Neuron (in vitro differentiated cells): ENCODE results near the gene STPG4.

Source experiments
- H2AFZ ChIP-seq: one replicate; pipeline ENCODE4 v1.6.1; 2013; ENCODE audit warnings: low read depth, mild to moderate bottlenecking, inconsistent platforms, low read length, moderate library complexity
- H3K27me3 ChIP-seq: one replicate; pipeline ENCODE4 v1.6.1; 2013; ENCODE audit warnings: low read length; ENCODE audit not compliant: insufficient read depth
- H3K36me3 ChIP-seq: one replicate; pipeline ENCODE4 v1.6.1; 2013; ENCODE audit warnings: low read length; ENCODE audit not compliant: insufficient read depth
- H3K4me1 ChIP-seq: one replicate; pipeline ENCODE4 v1.6.1; 2013; ENCODE audit warnings: low read length; ENCODE audit not compliant: insufficient read depth
- H3K4me3 ChIP-seq: 2 replicates; pipeline ENCODE4 v1.5.1; 2013; ENCODE audit warnings: mild to moderate bottlenecking, low read length, moderate library complexity
- H3K9me3 ChIP-seq: one replicate; pipeline ENCODE4 v1.6.1; 2013; ENCODE audit warnings: low read length

Gene STPG4

DNA sequence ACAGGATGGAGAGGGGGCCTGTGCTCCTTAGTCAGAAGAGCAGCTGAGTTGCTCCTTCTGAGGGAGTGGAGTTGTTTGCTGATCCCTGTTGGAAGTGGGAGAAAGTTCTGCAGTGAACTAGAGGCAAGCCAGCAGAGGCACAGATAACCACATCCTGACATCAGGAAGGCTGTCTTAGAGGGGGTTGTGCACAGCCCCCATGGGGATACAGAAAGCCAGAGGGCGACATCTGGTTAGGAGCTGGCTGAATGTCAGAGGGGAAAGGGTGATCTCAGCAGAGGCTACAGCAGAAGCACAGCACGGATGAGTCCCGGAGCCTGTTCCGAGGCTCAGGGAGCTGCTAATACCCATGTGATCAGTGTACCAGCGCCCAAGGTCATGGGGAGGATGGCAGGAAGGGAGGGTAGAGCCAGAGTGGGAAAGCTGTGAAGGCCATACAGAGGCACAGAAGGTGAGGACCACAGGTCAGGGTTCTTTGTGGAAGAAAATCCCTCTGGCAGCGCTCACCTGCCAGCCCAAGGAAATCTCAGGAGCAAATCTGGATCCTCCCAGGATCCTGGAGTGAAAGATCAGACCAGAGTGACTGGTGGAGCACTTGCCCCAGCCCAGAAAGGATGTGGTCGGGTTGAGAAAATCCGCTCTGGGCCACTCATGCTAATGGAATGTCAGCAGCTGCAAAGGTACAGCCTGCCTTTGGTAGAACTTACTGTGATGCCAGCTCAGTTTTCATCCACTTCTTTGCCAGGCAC, 111.8 kb downstream of the STPG4 start:
- Histone ChIP-seq H3K4me1 (peaks cover 19% of the 10 kb centered on the region), H3K36me3 (no peaks in the 10 kb centered on the region), H2AFZ (no peak overlapping the region), H3K4me3 (no peak overlapping the region), H3K27me3 (no peaks in the 10 kb centered on the region), H3K9me3 (no peaks in the 10 kb centered on the region)

DNA sequence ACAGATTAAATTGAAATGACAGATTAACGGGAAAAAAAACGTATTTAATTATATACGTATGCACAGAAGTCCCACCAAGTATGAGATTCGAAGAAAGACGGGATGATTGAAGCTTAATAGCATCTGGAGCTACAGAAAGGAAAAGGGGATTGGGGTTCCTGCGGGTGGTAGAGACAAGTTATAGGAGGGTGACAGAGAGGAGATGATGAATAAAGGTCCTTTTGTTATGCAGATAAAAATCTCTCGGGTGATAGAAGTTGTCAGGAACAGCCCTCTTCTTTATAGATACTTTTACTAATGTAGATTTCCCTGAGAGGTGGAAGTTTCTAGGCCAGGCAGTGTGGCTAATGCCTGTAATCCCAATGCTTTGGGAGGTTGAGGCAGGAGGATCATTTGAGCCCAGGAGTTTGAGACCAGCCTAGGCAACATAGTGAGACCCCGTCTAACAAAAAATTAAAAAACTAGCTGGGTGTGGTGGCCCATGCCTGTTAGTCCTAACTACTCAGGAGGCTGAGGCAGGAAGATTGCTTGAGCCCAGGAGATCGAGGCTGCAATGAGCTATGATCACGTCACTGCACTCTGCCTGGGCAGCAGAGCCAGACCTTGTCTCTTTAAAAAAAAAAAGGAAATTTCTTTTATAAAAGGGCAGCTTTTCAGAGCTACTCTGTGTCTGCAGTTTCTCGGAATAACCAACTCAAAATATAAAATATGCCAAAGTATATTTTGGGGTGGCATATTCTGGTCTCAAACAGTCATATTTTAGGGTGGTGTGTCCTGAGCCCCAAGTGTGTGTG, 113.0 kb downstream of the STPG4 start:
- Histone ChIP-seq H3K9me3 (no peaks in the 10 kb centered on the region), H3K4me1 (peaks cover 19% of the 10 kb centered on the region), H3K36me3 (no peaks in the 10 kb centered on the region), H2AFZ (no peak overlapping the region), H3K27me3 (no peaks in the 10 kb centered on the region), H3K4me3 (no peak overlapping the region)

DNA sequence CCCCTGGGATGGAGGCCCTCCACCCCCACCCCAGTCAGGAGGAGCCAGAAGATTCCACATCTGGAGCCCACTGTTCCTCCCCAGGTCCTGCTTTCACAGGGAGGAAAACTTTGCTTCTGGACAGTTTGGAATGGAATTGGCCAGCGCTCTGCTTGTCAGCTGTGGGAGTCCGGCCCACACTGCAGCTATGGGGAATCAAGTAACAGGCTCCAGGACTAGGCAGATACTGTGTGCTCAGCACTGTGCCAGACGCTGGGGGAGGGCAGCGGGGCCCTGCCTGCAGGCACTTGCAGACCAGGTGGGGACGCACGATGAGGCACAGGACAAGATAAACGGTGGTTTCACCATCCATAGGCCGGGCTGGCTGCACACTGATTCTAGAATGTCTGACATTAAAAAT, 114.0 kb downstream of the STPG4 start:
- peaks cover 16% of the 10 kb centered on the region for H3K4me1 ChIP-seq
- H3K27me3 ChIP-seq = no peaks in the 10 kb centered on the region
- H3K9me3 ChIP-seq = no peaks in the 10 kb centered on the region
- no peak overlapping the region for H2AFZ ChIP-seq
- H3K4me3 ChIP-seq = no peak overlapping the region
- H3K36me3 ChIP-seq = no peaks in the 10 kb centered on the region

DNA sequence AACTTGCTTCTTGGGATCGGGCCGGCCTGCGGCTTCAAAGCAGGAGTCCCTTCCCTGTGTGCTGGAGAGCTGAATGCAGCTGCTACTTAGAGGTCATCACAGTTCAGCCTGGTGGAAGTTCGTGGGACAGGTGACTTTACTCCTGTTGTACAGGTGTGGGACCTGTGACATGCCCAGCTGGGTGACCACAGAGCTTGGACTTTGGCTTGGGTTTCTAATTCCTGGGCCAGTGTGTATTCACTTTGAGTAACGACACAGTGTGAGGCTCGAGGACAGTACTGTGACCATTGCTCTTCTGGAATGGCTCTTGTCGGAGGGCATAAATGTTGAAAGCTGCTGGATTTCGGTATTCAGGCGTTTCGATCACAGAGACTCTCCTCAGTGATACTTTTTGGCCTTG, 114.5 kb downstream of the STPG4 start:
- H3K27me3 ChIP-seq = no peaks in the 10 kb centered on the region
- H3K4me3 ChIP-seq = no peak overlapping the region
- no peak overlapping the region for H2AFZ ChIP-seq
- H3K36me3 ChIP-seq = no peaks in the 10 kb centered on the region
- H3K4me1 ChIP-seq = peaks cover 19% of the 10 kb centered on the region
- H3K9me3 ChIP-seq = no peaks in the 10 kb centered on the region

DNA sequence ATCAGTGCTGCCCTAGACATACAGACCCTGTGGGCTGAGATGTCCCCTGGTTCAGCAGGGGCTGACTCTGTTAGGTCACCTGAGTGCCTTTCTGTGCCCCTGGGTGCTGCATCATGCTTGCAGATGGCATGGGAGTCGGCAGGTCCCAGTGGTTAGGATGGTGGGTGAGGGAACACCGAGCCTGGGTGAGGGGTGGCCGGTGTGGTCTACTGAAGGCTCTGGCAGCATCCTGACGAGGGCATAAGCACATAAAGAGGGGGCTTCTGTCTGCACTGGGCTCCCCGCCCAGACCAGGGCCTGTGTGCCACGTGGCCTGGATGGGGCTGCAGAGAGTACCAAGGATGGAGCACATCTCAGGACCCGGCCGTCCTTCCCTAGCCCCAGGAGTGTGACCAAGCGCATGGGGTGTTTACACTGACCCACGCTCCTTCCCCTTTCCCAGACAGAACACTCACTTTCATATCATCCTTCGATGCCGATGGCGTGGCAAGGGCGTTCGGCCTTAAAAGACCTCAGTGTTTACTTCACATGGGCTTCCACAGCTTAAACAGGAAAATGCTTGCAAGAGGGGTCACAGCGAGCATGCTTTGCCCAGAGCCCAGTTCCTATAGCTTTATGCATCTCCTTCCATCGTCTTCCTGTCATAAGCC, 115.1 kb downstream of the STPG4 start:
- no peaks in the 10 kb centered on the region for H3K9me3 ChIP-seq
- H3K36me3 ChIP-seq = no peaks in the 10 kb centered on the region
- no peaks in the 10 kb centered on the region for H3K27me3 ChIP-seq
- H3K4me1 ChIP-seq = peaks cover 25% of the 10 kb centered on the region
- H3K4me3 ChIP-seq = no peak overlapping the region
- H2AFZ ChIP-seq = no peak overlapping the region

DNA sequence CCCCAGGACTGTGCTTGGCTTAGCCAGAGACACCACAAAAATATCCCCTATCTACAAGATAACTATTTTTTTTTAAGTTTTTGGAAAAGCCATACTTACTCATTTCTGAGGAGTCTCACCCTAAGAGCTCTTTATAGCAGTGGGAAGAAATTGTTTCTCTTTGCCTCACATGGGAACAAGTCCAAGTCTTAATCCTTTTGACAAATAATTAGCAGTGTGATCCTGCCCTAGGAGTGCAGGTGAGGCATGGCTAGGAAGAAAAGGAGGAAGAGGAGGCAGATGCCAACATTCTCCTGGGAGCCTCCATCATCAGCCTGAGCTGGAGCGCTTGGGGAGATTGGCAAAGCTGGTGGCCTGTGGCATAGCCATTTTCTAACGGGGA, 115.6 kb downstream of the STPG4 start:
- H3K4me1 ChIP-seq = peaks cover 30% of the 10 kb centered on the region
- no peaks in the 10 kb centered on the region for H3K9me3 ChIP-seq
- no peak overlapping the region for H3K4me3 ChIP-seq
- H3K36me3 ChIP-seq = no peaks in the 10 kb centered on the region
- no peaks in the 10 kb centered on the region for H3K27me3 ChIP-seq
- H2AFZ ChIP-seq = no peak overlapping the region

DNA sequence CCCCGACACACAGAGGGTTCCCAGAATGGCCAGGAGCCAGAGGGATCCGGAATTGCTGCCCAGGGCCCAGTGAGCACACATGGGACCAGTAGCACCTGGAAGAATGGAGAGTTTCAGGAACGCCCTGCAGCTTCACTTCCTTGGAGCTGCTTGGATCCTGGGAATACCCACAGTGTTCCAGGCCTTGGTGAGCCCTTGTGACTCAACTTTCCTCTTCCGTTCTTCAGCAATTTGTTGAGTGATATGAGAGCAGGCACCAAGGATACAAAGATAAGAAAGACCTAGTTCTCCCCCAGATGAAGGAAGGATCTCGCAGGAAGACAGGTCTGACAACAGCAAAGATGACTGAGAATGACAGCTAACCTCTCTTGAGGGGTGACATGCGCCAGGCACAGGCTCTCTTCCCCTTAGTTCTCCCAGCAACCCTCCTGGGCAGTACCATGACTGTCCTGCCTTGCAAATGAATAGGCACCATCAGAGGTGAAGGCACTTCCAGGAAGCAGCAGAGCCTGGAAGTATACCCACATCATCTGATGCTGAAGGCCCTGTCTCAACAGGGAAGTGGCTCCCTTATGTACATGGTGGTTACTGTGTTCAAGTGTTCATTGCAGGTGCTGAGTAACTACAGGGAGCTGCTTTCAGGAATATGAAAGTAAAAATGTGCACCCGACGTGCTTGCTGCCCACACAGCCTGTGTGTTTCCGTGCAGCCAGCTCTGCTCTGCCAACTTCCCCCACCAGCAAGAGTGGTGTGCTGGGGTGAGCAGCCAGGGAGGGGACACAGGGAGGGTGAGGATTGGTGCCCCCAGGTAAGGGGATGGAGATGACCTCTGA, 116.2 kb downstream of the STPG4 start:
- no peaks in the 10 kb centered on the region for H3K36me3 ChIP-seq
- no peaks in the 10 kb centered on the region for H3K27me3 ChIP-seq
- H3K9me3 ChIP-seq = no peaks in the 10 kb centered on the region
- no peak overlapping the region for H2AFZ ChIP-seq
- peaks cover 36% of the 10 kb centered on the region for H3K4me1 ChIP-seq
- H3K4me3 ChIP-seq = no peak overlapping the region

DNA sequence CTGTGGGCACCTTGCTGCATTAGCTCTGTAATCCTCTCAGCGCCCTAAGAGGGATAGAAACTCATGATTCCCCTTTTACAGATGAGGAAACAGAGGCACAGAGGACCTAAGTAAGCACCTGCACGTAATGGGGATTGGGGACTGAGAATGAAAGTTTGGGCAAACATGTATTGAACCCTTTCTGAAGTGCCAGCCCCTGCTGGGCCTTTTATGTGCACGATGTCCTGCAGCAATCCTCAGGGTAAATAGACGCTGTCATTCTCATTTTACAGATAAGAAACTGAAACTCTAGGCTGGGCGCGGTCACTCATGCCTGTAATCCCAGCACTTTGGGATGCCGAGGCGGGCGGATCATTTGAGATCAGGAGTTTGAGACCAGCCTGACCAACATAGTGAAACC, 117.4 kb downstream of the STPG4 start:
- H3K4me1 ChIP-seq = peaks cover 40% of the 10 kb centered on the region
- H3K27me3 ChIP-seq = no peaks in the 10 kb centered on the region
- no peak overlapping the region for H2AFZ ChIP-seq
- no peaks in the 10 kb centered on the region for H3K36me3 ChIP-seq
- H3K9me3 ChIP-seq = no peaks in the 10 kb centered on the region
- no peak overlapping the region for H3K4me3 ChIP-seq
